Urothelium cell line (cell line): Measurements from ENCODE around the gene TTLL13.

Source experiments
- DNase-seq: peaks from one replicate; pipeline ENCODE4 v3.0.0; 2011; ENCODE audit warnings: low spot score, mixed read lengths
- FAIRE-seq: peaks from 2 replicates; lab custom pipeline; 2011; peaks lifted over from hg19 to GRCh38; lab: Jason Lieb, UNC

TTLL13 gene

GRCh38 chr15:90213818-90214204 is 35.5 kb upstream of the TTLL13 start:
- DNase-seq (no peak), FAIRE-seq (no peak)

- no peak for DNase-seq
- FAIRE-seq, result no peak
These were observed 34.7 kb upstream of the TTLL13 start for GRCh38 chr15:90214553-90215196.

- DNase-seq (no peak), FAIRE-seq (no peak)
These were observed 31.5 kb upstream of the TTLL13 start for GRCh38 chr15:90217671-90218394.

GRCh38 chr15:90219421-90220141 is 29.8 kb upstream of the TTLL13 start:
- FAIRE-seq, result peak; percentile 5
- peak; percentile 57 for DNase-seq

- FAIRE-seq, result no peak
These were observed 28.0 kb upstream of the TTLL13 start for GRCh38 chr15:90221246-90221900.

GRCh38 chr15:90222547-90222946 is 26.8 kb upstream of the TTLL13 start:
- no peak for FAIRE-seq
- DNase-seq, result no peak

More at GRCh38 chr15:90221246-90221900, 28.0 kb upstream of the TTLL13 start:
- peak; percentile 75 for DNase-seq

GRCh38 chr15:90223441-90224165 is 25.8 kb upstream of the TTLL13 start:
- FAIRE-seq (no peak), DNase-seq (no peak)

GRCh38 chr15:90225047-90225446 is 24.3 kb upstream of the TTLL13 start:
- DNase-seq, result no peak
- FAIRE-seq, result no peak

GRCh38 chr15:90225504-90226234 is 23.7 kb upstream of the TTLL13 start:
- no peak for FAIRE-seq
- no peak for DNase-seq

GRCh38 chr15:90227336-90227735 is 22.0 kb upstream of the TTLL13 start:
- DNase-seq, result no peak
- no peak for FAIRE-seq

- DNase-seq (no peak), FAIRE-seq (peak; percentile 37)
These were observed 21.3 kb upstream of the TTLL13 start for GRCh38 chr15:90227816-90228772.

- DNase-seq (no peak), FAIRE-seq (no peak)
These were observed 20.4 kb upstream of the TTLL13 start for GRCh38 chr15:90228960-90229359.

GRCh38 chr15:90230071-90230494 is 19.3 kb upstream of the TTLL13 start:
- FAIRE-seq, result no peak
- DNase-seq, result no peak

- no peak for FAIRE-seq
- DNase-seq, result no peak
These were observed 18.7 kb upstream of the TTLL13 start for GRCh38 chr15:90230610-90231009.

GRCh38 chr15:90231028-90232017 is 18.0 kb upstream of the TTLL13 start:
- FAIRE-seq (no peak), DNase-seq (no peak)

- no peak for FAIRE-seq
- DNase-seq, result no peak
These were observed 17.2 kb upstream of the TTLL13 start for GRCh38 chr15:90232196-90232595.

GRCh38 chr15:90232941-90233386 is 16.4 kb upstream of the TTLL13 start:
- FAIRE-seq, result no peak
- DNase-seq, result no peak
